Loucy (cell line): ENCODE data around the gene RNASE7.
A peak's percentile ranks its signal among the peaks of the same experiment; 100 is the strongest.

Source experiments
- H2AFZ ChIP-seq: fragments of 200-600 bp; sonication (generic); 2 replicates; pipeline ENCODE4 v1.6.0; 2016; ENCODE audit warnings: antibody characterized with exemption, mild to moderate bottlenecking, low read length, moderate library complexity
- H3F3A ChIP-seq: fragments of 200-600 bp; 2 replicates; pipeline ENCODE4 v1.6.0; 2016; ENCODE audit warnings: antibody characterized with exemption, low read depth, mild to moderate bottlenecking
- H3K27me3 ChIP-seq: fragments of 200-600 bp; sonication (generic); 2 replicates; pipeline ENCODE4 v1.6.1; 2014; ENCODE audit warnings: low read length, mild to moderate bottlenecking; ENCODE audit not compliant: insufficient read depth, poor library complexity, severe bottlenecking
- H3K36me3 ChIP-seq: fragments of 200-600 bp; sonication (generic); 2 replicates; pipeline ENCODE4 v1.6.1; 2016; ENCODE audit warnings: low read length; ENCODE audit not compliant: insufficient read depth
- H3K4me1 ChIP-seq: fragments of 200-600 bp; sonication (generic); 2 replicates; pipeline ENCODE4 v1.5.1; 2014; ENCODE audit warnings: low read length, mild to moderate bottlenecking; ENCODE audit not compliant: insufficient read depth, poor library complexity, severe bottlenecking
- H3K4me2 ChIP-seq: fragments of 200-600 bp; sonication (generic); 2 replicates; pipeline ENCODE4 v1.6.0; 2014; ENCODE audit warnings: antibody characterized with exemption, low read length, low read depth, mild to moderate bottlenecking; ENCODE audit not compliant: poor library complexity, severe bottlenecking
- H3K4me3 ChIP-seq: fragments of 200-600 bp; sonication (generic); 2 replicates; pipeline ENCODE4 v1.5.1; 2014; ENCODE audit warnings: low read length, mild to moderate bottlenecking, mixed read lengths; ENCODE audit not compliant: poor library complexity, severe bottlenecking
- H3K79me2 ChIP-seq: fragments of 200-600 bp; sonication (generic); 2 replicates; pipeline ENCODE4 v1.6.1; 2014; ENCODE audit warnings: low read length; ENCODE audit not compliant: insufficient read depth
- H3K9ac ChIP-seq: fragments of 200-600 bp; sonication (generic); 2 replicates; pipeline ENCODE4 v1.6.0; 2014; ENCODE audit warnings: mild to moderate bottlenecking, low read depth, low read length, moderate library complexity; ENCODE audit not compliant: poor library complexity, severe bottlenecking
- H3K9me2 ChIP-seq: fragments of 200-600 bp; sonication (generic); replicated peaks from 2 replicates; pipeline ENCODE4 v1.6.1; 2016; ENCODE audit warnings: low read depth, low read length, mixed read lengths
- H3K9me3 ChIP-seq: fragments of 200-600 bp; sonication (generic); 2 replicates; pipeline ENCODE4 v1.6.1; 2014; ENCODE audit warnings: mild to moderate bottlenecking, antibody characterized with exemption, low read length, low read depth; ENCODE audit not compliant: insufficient read depth
- H4K20me1 ChIP-seq: fragments of 200-600 bp; sonication (generic); 2 replicates; pipeline ENCODE4 v1.6.0; 2014; ENCODE audit warnings: antibody characterized with exemption, low read length, mild to moderate bottlenecking; ENCODE audit not compliant: insufficient read depth, poor library complexity, severe bottlenecking
- CTCF ChIP-seq: fragments of 200-600 bp; sonication (generic); conservative IDR thresholded peaks from 2 replicates; pipeline ENCODE4 v1.5.1; 2014; ENCODE audit warnings: mild to moderate bottlenecking, antibody characterized with exemption, low read length
- EZH2phosphoT487 ChIP-seq: fragments of 200-600 bp; IDR thresholded peaks from 2 replicates; pipeline ENCODE4 v1.6.1; 2018; ENCODE audit warnings: antibody characterized with exemption, mild to moderate bottlenecking, moderate library complexity, borderline replicate concordance

The RNASE7 gene

GRCh38 chr14:21070610-21071224 lies 28.6 kb downstream of the RNASE7 start:
- Histone ChIP-seq H3K4me2 (peak overlapping the region; percentile 96), H4K20me1 (no peaks in the 10 kb centered on the region), H3K36me3 (no peaks in the 10 kb centered on the region), H3K9ac (peak overlapping the region; percentile 83), H3F3A (no peaks in the 10 kb centered on the region), H3K4me1 (peaks cover 32% of the 10 kb centered on the region), H3K9me3 (no peaks in the 10 kb centered on the region), H3K79me2 (no peaks in the 10 kb centered on the region), H3K4me3 (peak overlapping the region; percentile 95), H2AFZ (peak overlapping the region; percentile 82), H3K27me3 (no peaks in the 10 kb centered on the region), H3K9me2 (no peaks in the 10 kb centered on the region)
- TF ChIP-seq EZH2phosphoT487 (no peak), CTCF (no peak)

- H3K4me1 ChIP-seq = peaks cover 32% of the 10 kb centered on the region
- H3K79me2 ChIP-seq = no peaks in the 10 kb centered on the region
- no peaks in the 10 kb centered on the region for H4K20me1 ChIP-seq
- H3K4me2 ChIP-seq = peak overlapping the region; percentile 96
- peak overlapping the region; percentile 95 for H3K4me3 ChIP-seq
- no peaks in the 10 kb centered on the region for H3K9me2 ChIP-seq
- no peak for TF ChIP-seq CTCF
- no peak for TF ChIP-seq EZH2phosphoT487
- no peaks in the 10 kb centered on the region for H3K27me3 ChIP-seq
- H3K9ac ChIP-seq = peak overlapping the region; percentile 83
- peak overlapping the region; percentile 82 for H2AFZ ChIP-seq
- H3K9me3 ChIP-seq = no peaks in the 10 kb centered on the region
- no peaks in the 10 kb centered on the region for H3F3A ChIP-seq
- no peaks in the 10 kb centered on the region for H3K36me3 ChIP-seq
Measured at GRCh38 chr14:21071225-21072030, 29.3 kb downstream of the RNASE7 start.

- H2AFZ ChIP-seq = peak overlapping the region; percentile 82
- no peak for TF ChIP-seq EZH2phosphoT487
- no peak; the same call in 1 of the 2 replicates for TF ChIP-seq CTCF
- H3K36me3 ChIP-seq = no peaks in the 10 kb centered on the region
- H3K9me3 ChIP-seq = no peaks in the 10 kb centered on the region
- H3K27me3 ChIP-seq = no peaks in the 10 kb centered on the region
- H3K4me3 ChIP-seq = peak overlapping the region; percentile 95
- H3K4me2 ChIP-seq = peak overlapping the region; percentile 96
- H3K4me1 ChIP-seq = peaks cover 32% of the 10 kb centered on the region
- no peaks in the 10 kb centered on the region for H3K9me2 ChIP-seq
- H3K79me2 ChIP-seq = no peaks in the 10 kb centered on the region
- H3K9ac ChIP-seq = peak overlapping the region; percentile 83
- H3F3A ChIP-seq = no peaks in the 10 kb centered on the region
- H4K20me1 ChIP-seq = no peaks in the 10 kb centered on the region
Measured at GRCh38 chr14:21072031-21072473, 29.9 kb downstream of the RNASE7 start.
